ENCODE results near the gene KIF19. TPM values are rescaled to one million over a fixed set of nuclear protein-coding genes. Genes with fewer than 3 reads are reported as not detected.

The KIF19 gene
- total and polyA plus RNA-seq, 2 of the 4 experiments (the other 2 are of a cell fraction): not detected

DNA sequence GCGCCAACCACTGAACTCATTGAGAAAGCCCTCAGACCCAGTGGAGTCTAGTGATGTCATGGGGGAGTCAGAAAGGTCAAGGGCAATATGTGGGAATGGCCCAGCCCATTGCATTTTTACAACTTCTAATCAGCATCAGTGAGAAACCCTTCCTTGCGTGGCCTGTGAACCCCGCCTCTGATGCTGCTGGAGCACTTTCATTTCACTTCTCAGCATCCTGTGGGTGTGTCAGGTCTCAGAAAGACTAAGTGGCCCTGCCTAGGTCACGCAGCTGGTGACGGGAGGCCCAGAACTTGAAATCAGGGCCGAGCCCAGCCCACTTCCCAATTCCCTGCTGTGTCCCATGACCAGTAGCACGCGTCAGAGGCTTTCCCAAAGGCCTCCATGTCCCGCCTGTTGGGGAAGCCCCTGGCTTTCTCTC lies 45.9 kb upstream of the KIF19 start:
- Histone ChIP-seq H3K4me3 (ENCODE audit: insufficient read depth, low read depth, low read length) (no peak overlapping the region), H4K91ac (ENCODE audit: insufficient read depth, low read depth, low read length) (no peak overlapping the region), H2AK5ac (ENCODE audit: low read depth, low read length) (no peak overlapping the region), H3K56ac (ENCODE audit: extremely low read depth, insufficient read depth, low read length) (no peak overlapping the region), H3K79me1 (ENCODE audit: low read depth in 1 of 2, low read length in 2 of 2) (no peaks in the 10 kb centered on the region), H4K5ac (ENCODE audit: low read depth, low read length) (no peak overlapping the region), H2BK15ac (ENCODE audit: low read depth, low read length) (no peak overlapping the region), H3K9ac (ENCODE audit: low read depth, low read length) (no peak overlapping the region), H3K14ac (replicated peaks; ENCODE audit: low read depth, low read length) (no peak overlapping the region), H2BK20ac (ENCODE audit: low read depth, low read length) (no peak overlapping the region), H3K9me1 (ENCODE audit: insufficient read depth, low read length) (no peaks in the 10 kb centered on the region), H3K4me2 (ENCODE audit: low read depth, low read length) (no peak overlapping the region), H2BK5ac (ENCODE audit: low read depth, low read length, poor library complexity, severe bottlenecking) (no peak overlapping the region), H3K9me3 (ENCODE audit: control insufficient read depth, insufficient read depth, low read length) (peaks cover 3% of the 10 kb centered on the region; the same call in 1 of the 2 replicates), H3K27ac (ENCODE audit: insufficient read depth, low read length) (no peak overlapping the region), H4K20me1 (ENCODE audit: insufficient read depth, low read length) (no peaks in the 10 kb centered on the region), H3K4me1 (ENCODE audit: control insufficient read depth, insufficient read depth, low read length) (no peaks in the 10 kb centered on the region), H2AK9ac (replicated peaks; ENCODE audit: low read depth, low read length, poor library complexity) (no peak overlapping the region), H3K23ac (ENCODE audit: low read depth, low read length) (no peak overlapping the region), H3K27me3 (ENCODE audit: control insufficient read depth, insufficient read depth, low read length) (no peaks in the 10 kb centered on the region; the same call in 1 of the 2 replicates), H3K18ac (ENCODE audit: low read depth, low read length) (no peak overlapping the region), H3K36me3 (ENCODE audit: control insufficient read depth, insufficient read depth, low read length) (no peaks in the 10 kb centered on the region), H2AFZ (replicated peaks; ENCODE audit: low read length, poor library complexity) (no peak overlapping the region), H4K8ac (ENCODE audit: low read depth in 2 of 2, low read length in 2 of 2) (no peak overlapping the region), H3K4ac (ENCODE audit: low read depth, low read length) (no peak overlapping the region), H2BK120ac (ENCODE audit: low read depth, low read length) (no peak overlapping the region)
- no CpG with 5 or more reads among the region's 9 CpGs for WGBS, 2 experiments (ENCODE audit: extremely low coverage in 2 of 2, insufficient read length in 1 of 2)
- in situ Hi-C loops (cut with MboI; ENCODE audit: low sequenced_read_pairs): no loop called here
- no TSS peak for BruUV-seq (replicated peaks)
- intact Hi-C loops (cut with micrococcal nuclease): no loop called here
- TF ChIP-seq MAZ (IDR thresholded peaks at IDR 0.05; ENCODE audit: borderline replicate concordance, low read depth, low read length) (no peak), POLR2A (IDR thresholded peaks at IDR 0.05; ENCODE audit: low read depth, low read length) (no peak), MXI1 (IDR thresholded peaks at IDR 0.05; ENCODE audit: borderline replicate concordance, low read depth, low read length) (no peak), SMC3 (IDR thresholded peaks at IDR 0.05; ENCODE audit: low read depth, low read length) (no peak), CEBPB (IDR thresholded peaks at IDR 0.05; ENCODE audit: low read depth, low read length) (no peak), MAFK (IDR thresholded peaks at IDR 0.05; ENCODE audit: low read depth, low read length) (no peak), RFX5 (IDR thresholded peaks at IDR 0.05; ENCODE audit: low read depth, low read length) (no peak), BHLHE40 (IDR thresholded peaks at IDR 0.05; ENCODE audit: low read depth, low read length) (no peak), NFE2L2 (IDR thresholded peaks at IDR 0.05; ENCODE audit: low read depth, low read length) (no peak), RCOR1 (IDR thresholded peaks at IDR 0.05; ENCODE audit: insufficient replicate concordance, low read length) (no peak)
- TF ChIP-seq, protein P1, sequence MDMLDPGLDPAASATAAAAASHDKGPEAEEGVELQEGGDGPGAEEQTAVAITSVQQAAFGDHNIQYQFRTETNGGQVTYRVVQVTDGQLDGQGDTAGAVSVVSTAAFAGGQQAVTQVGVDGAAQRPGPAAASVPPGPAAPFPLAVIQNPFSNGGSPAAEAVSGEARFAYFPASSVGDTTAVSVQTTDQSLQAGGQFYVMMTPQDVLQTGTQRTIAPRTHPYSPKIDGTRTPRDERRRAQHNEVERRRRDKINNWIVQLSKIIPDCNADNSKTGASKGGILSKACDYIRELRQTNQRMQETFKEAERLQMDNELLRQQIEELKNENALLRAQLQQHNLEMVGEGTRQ (IDR thresholded peaks at IDR 0.05; ENCODE audit: low read depth, low read length): no peak
- TF ChIP-seq, protein P2, sequence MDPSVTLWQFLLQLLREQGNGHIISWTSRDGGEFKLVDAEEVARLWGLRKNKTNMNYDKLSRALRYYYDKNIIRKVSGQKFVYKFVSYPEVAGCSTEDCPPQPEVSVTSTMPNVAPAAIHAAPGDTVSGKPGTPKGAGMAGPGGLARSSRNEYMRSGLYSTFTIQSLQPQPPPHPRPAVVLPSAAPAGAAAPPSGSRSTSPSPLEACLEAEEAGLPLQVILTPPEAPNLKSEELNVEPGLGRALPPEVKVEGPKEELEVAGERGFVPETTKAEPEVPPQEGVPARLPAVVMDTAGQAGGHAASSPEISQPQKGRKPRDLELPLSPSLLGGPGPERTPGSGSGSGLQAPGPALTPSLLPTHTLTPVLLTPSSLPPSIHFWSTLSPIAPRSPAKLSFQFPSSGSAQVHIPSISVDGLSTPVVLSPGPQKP (IDR thresholded peaks at IDR 0.05; ENCODE audit: borderline replicate concordance, low read depth, low read length): no peak
- TF ChIP-seq, protein P3, sequence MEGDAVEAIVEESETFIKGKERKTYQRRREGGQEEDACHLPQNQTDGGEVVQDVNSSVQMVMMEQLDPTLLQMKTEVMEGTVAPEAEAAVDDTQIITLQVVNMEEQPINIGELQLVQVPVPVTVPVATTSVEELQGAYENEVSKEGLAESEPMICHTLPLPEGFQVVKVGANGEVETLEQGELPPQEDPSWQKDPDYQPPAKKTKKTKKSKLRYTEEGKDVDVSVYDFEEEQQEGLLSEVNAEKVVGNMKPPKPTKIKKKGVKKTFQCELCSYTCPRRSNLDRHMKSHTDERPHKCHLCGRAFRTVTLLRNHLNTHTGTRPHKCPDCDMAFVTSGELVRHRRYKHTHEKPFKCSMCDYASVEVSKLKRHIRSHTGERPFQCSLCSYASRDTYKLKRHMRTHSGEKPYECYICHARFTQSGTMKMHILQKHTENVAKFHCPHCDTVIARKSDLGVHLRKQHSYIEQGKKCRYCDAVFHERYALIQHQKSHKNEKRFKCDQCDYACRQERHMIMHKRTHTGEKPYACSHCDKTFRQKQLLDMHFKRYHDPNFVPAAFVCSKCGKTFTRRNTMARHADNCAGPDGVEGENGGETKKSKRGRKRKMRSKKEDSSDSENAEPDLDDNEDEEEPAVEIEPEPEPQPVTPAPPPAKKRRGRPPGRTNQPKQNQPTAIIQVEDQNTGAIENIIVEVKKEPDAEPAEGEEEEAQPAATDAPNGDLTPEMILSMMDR (conservative IDR thresholded peaks at IDR 0.05; ENCODE audit: low read depth, low read length): no peak
- ATAC-seq (ENCODE audit: low read depth) (no peak), DNase-seq (no peak)
- CTCF ChIA-PET: no interaction called here
- POLR2A ChIA-PET (ENCODE audit: unreplicated experiment): no interaction called here
- dilution Hi-C loops (cut with HindIII; ENCODE audit: low sequenced_read_pairs, unreplicated experiment): no loop called here
